WI38 (cell line): ENCODE measurements around the gene KLHL3.

ENCODE experiments used
- H3K4me3 ChIP-seq: 2 replicates; pipeline ENCODE4 v1.5.1; 2011; ENCODE audit warnings: low read depth, mild to moderate bottlenecking, control low read depth, low read length
- CTCF ChIP-seq: IDR thresholded peaks from 2 replicates; pipeline ENCODE4 v1.5.1; 2012; ENCODE audit warnings: low read depth, mild to moderate bottlenecking, control low read depth, low read length

The KLHL3 gene

GRCh38 chr5:137705106-137705505 lies 30.8 kb downstream of the KLHL3 start:
- no peak overlapping the region for H3K4me3 ChIP-seq
- TF ChIP-seq CTCF, result no peak

- no peak for TF ChIP-seq CTCF
- no peak overlapping the region for H3K4me3 ChIP-seq
These were observed 32.3 kb downstream of the KLHL3 start for GRCh38 chr5:137703565-137703964.

GRCh38 chr5:137700282-137700680 lies 35.6 kb downstream of the KLHL3 start:
- no peak overlapping the region for H3K4me3 ChIP-seq
- no peak for TF ChIP-seq CTCF

GRCh38 chr5:137699336-137700281 lies 36.3 kb downstream of the KLHL3 start:
- TF ChIP-seq CTCF, result no peak
- H3K4me3 ChIP-seq, result no peak overlapping the region

- TF ChIP-seq CTCF, result no peak
- H3K4me3 ChIP-seq, result no peak overlapping the region
These were observed 39.4 kb downstream of the KLHL3 start for GRCh38 chr5:137696481-137696880.

GRCh38 chr5:137695651-137696428 lies 40.0 kb downstream of the KLHL3 start:
- no peak overlapping the region for H3K4me3 ChIP-seq
- no peak for TF ChIP-seq CTCF
